Activated CD4-positive, CD25-positive, alpha-beta regulatory T cell treated with anti-CD3 and anti-CD28 coated beads, Interleukin-2, amount 50 U/mL, for 72 hours (primary cell): ENCODE results near the gene NPPB.

Source experiments
- DNase-seq: peaks from one replicate; pipeline ENCODE4 v3.0.0; 2021

NPPB gene

DNA sequence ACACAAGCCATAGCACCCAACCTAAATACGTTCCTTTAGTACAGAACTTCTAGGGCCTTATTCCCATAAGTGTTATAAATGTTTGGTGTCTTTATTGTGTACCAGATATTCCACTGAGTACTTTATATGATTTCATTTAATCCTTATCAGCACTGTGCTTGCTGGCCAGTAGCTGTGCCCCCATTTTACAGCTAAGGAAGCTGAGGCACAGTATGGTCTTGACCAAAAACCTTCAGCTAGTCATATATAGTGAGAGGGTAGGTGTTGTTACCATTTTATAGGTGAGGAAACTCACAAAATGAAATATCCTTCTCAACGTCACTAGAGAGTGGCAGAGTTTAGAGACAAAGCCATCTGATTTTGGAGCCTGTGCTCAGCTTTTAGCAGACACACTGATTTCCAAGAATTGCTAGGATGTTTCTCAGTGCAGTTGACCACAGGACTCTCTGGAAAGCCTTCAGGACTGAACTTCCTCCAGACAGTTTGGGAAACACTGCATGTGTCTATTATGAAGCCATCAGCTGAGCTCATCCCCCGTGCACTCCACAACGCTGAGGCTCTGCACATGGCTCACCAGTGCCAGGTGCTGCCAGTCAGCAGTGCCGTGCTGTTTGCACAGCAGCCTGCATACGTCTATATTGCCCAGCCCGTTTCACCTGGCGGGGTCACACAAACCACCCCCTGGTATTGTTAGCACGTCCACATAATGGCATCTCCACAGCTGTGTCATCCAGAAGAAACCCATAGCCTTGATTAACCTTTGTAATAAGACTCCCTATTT lies 26.6 kb downstream of the NPPB start:
- DNase-seq: no peak

DNA sequence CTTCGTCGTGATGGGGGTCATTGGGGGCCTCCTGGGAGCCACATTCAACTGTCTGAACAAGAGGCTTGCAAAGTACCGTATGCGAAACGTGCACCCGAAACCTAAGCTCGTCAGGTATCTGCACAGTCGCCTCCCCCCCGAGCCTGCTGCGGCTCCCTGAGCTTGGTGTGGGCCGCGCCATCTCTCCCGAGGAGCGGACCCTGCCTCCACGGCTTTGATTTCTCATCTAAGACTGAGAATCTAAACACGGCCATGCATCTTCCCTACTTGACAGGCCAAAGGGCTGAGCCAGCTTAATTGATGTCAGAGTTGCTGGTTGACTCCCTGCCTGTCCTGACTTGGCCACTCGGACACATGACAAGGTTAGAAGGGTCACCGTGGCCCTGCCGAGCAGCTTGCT lies 30.2 kb downstream of the NPPB start:
- DNase-seq: no peak

DNA sequence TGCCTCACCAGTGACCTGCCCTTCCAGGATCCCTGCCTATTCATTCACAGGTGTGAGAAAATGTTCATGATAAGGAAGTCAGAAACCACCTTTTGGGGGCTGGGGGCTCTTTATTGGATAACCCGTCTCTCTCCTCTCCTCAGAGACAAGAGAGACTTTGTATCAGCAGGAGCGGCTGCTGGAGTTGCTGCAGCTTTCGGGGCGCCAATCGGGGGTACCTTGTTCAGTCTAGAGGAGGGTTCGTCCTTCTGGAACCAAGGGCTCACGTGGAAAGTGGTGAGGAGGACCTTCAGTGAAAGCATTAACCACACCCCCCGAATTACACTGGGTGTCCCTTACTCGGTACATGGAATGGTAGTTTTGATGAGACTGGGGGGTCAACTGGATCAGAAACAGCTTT lies 31.8 kb downstream of the NPPB start:
- DNase-seq: no peak

DNA sequence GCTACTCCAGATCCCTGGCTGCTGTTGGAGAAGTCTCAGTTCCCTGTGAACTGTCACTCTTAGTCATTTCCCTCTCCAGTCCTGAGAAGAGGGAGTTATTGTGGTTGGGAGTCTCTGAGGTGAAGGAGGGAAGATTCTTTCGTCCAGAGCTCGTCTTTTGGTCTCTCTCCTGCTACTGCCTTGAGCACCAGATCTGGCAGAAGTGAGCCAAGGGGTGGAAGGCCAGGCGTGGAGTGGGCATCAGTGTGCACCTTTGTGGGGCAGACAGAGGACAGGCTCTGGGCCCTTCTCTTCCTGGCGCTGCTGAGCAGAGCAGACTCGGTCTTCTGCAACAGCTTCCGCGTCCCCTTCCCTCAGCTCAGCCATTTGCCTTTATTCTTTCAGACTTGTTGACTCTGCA lies 33.6 kb downstream of the NPPB start:
- DNase-seq: no peak

DNA sequence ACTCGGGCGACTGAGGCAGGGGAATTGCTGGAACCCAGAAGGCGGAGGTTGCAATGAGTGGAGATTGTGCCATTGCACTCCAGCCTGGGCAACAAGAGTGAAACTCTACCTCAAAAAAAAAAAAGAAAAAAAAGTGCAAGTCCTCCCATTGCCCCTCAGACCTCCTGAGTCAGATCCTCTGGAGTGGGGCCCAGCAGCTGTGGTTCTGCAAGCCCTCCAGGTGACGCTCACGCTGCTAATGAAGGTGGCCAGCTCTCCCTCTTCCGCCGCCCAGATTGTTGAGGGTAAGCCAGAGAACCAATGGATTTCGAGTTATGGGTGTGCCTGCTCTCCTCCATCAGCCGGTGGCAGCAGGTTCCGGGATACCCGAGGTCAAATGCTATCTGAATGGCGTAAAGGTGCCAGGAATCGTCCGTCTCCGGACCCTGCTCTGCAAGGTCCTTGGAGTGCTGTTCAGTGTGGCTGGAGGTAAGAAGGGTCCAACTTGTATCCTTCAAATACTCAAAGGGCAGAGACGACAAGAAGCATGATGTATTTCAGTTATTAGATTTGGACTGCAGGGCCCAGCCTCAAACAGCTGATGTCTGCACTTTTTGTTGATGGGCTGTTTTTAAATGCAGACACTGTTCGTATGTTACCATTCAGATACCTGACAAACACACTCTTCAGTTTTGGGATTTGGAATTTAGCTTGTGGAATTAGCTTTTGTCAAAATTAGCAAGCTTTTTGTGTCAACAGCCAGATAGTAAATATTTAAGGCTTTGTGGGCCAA lies 35.2 kb downstream of the NPPB start:
- DNase-seq: no peak

DNA sequence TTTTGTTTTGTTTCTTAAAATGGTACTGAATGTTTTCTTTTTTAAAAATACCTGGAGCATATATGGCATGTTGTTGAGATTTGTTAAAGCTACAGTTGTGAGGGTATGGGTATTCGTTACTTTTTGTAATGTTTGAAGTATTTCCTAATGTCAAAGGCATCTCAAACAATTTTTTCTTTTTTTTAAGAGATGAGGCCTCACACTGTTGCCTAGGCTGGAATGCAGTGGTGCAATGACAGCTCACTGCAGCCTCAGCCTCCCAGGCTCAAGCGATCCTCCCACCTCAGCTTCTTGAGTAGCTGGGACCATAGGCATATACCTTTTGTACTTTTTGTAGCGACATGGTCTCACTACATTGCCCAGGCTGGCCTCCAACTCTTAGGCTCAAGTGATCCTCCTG lies 36.7 kb downstream of the NPPB start:
- DNase-seq: no peak

DNA sequence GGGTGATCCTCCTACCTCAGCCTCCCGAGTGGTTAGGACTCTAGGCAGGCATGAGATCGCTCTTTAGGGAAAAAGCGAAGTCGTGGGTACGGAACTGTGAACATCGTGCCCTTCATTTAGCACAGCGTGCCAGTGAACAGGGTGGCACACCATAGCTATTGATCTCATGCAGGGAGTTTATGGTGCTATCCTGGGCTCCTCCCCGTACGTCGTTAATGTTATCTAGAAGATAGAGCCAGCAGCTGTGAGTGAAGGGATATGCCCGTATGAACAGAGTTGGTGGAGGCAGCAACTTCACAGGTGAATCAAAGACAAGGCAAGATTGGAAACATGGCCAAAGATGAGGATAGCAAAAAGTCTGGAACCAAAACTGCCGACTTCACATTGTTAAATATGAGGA lies 41.6 kb downstream of the NPPB start:
- no peak for DNase-seq

DNA sequence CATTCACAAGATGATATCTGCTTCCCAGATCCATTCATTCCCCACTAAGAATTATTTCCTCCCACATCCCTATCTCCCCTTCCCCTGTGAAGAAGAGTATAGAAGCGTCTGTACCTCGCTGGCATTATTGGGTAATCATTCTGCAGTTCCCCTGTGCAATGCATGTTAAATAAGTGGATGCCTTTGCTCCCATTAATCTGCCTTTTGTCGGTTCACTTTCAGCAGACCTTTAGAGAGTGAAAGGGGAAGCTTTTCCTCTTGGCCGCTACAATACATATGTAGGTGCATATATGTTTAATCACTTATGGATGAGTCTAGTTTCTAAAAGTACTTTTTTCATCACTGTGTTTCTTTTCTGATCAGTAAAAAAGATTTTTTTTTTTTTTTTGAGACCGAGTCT lies 45.7 kb downstream of the NPPB start:
- DNase-seq: no peak
